HL-60 (cell line): Measurements from ENCODE around the gene SLC8A2.

Source experiments
- DNase-seq, 2 experiments: peaks; one replicate each; pipeline ENCODE4 v3.0.0-alpha.2; 2010 to 2020; ENCODE audit warnings: low read depth in 1 of 2, low spot score in 1 of 2
- H3K27ac ChIP-seq: fragments of 250-450 bp; sonication (Bioruptor Pico); replicated peaks from 2 replicates; pipeline ENCODE4 v1.5.1; 2020; ENCODE audit warnings: mild to moderate bottlenecking, moderate library complexity
- H3K27me3 ChIP-seq: fragments of 250-450 bp; sonication (Bioruptor Pico); 2 replicates; pipeline ENCODE4 v1.5.1; 2021; ENCODE audit warnings: mild to moderate bottlenecking, moderate library complexity; ENCODE audit not compliant: insufficient read depth, poor library complexity, severe bottlenecking
- H3K4me3 ChIP-seq: replicated peaks from 2 replicates; pipeline ENCODE4 v1.5.1; 2011; ENCODE audit warnings: mild to moderate bottlenecking, control low read depth, low read length; ENCODE audit not compliant: insufficient read depth
- GABPA ChIP-seq: IDR thresholded peaks from 2 replicates; pipeline ENCODE4 v1.6.1; 2012; ENCODE audit warnings: low read depth
- POLR2AphosphoS5 ChIP-seq: IDR thresholded peaks from 2 replicates; pipeline ENCODE4 v1.6.1; 2012; ENCODE audit warnings: low read depth
- REST ChIP-seq: IDR thresholded peaks from 2 replicates; pipeline ENCODE4 v1.6.1; 2012; ENCODE audit warnings: low read depth; ENCODE audit not compliant: insufficient replicate concordance
- SPI1 ChIP-seq: IDR thresholded peaks from 2 replicates; pipeline ENCODE4 v1.6.1; 2012; ENCODE audit warnings: low read depth, mild to moderate bottlenecking, borderline replicate concordance
- TF ChIP-seq, protein P1 (sequence below): IDR thresholded peaks from one replicate; pipeline ENCODE4 v1.5.1; 2011; ENCODE audit warnings: low read length, control low read depth, inconsistent platforms; ENCODE audit not compliant: insufficient read depth

Gene SLC8A2

DNA sequence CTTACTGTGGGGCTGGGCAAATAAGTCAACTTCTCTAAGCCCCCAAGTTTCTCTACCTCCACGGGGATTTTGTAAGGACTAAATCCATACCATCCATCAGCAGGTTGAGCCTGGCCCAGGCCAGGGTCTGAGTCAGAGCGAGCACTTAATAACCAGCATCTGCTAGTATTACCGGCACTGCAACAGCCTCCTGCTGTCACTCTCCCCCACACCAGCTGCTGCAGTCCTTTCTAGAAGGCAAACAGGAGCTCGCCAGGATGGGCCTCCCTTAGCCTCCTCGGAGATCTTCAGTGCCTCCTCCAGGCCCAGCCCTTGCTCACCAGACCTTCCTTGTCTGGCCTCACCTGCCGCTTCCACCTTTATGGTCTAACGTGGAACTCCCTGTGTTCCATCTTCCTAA, 40.0 kb upstream of the SLC8A2 start:
- Histone ChIP-seq H3K27me3 (no peaks in the 10 kb centered on the region), H3K4me3 (no peak overlapping the region), H3K27ac (no peak overlapping the region)
- no peak for DNase-seq
- TF ChIP-seq SPI1, result no peak
- no peak for TF ChIP-seq POLR2AphosphoS5
- TF ChIP-seq REST, result no peak
- TF ChIP-seq, protein P1, sequence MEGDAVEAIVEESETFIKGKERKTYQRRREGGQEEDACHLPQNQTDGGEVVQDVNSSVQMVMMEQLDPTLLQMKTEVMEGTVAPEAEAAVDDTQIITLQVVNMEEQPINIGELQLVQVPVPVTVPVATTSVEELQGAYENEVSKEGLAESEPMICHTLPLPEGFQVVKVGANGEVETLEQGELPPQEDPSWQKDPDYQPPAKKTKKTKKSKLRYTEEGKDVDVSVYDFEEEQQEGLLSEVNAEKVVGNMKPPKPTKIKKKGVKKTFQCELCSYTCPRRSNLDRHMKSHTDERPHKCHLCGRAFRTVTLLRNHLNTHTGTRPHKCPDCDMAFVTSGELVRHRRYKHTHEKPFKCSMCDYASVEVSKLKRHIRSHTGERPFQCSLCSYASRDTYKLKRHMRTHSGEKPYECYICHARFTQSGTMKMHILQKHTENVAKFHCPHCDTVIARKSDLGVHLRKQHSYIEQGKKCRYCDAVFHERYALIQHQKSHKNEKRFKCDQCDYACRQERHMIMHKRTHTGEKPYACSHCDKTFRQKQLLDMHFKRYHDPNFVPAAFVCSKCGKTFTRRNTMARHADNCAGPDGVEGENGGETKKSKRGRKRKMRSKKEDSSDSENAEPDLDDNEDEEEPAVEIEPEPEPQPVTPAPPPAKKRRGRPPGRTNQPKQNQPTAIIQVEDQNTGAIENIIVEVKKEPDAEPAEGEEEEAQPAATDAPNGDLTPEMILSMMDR, result no peak
- TF ChIP-seq GABPA, result no peak

- H3K4me3 ChIP-seq, result no peak overlapping the region
- no peak overlapping the region for H3K27ac ChIP-seq
- H3K27me3 ChIP-seq, result no peaks in the 10 kb centered on the region
- TF ChIP-seq POLR2AphosphoS5 (no peak), GABPA (no peak), SPI1 (no peak), REST (no peak)
- TF ChIP-seq, protein P1, result no peak
- no peak for DNase-seq
These were observed 39.4 kb upstream of the SLC8A2 start for GRCh38 chr19:47511128-47511517.

DNA sequence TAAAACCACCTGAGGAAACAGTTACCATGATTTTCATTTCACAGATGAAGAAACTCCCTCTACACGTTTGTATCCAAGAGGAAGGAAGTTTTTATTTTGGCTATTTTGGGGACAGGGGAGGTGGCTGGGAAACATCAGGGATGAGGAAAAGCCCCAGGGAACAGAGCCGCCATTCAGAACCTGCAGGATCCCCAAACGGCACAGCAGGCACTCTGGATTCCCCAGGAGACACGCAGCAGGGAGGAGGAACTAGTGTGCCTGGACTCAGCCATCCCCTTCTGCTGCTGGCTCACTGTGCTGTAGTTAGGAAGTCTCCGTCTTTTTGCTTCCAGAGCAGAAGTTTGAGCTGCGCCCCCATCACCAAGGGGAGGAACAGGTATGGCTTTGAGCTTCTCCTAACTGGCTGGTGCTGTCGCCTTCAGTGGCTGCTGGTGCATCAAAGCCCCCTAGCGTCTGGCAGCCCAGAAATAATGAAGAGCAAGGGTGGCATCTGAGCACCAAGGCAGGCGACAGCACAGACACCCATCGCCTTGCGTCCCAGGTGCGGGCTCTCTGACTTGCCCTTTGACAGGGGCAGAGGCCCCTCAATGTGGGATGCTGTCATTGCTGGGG, 38.9 kb upstream of the SLC8A2 start:
- H3K27me3 ChIP-seq, result no peaks in the 10 kb centered on the region
- DNase-seq, result no peak
- no peak overlapping the region for H3K4me3 ChIP-seq
- TF ChIP-seq SPI1 (no peak), REST (no peak), GABPA (no peak), POLR2AphosphoS5 (no peak)
- TF ChIP-seq, protein P1, result no peak
- H3K27ac ChIP-seq, result no peak overlapping the region
